ENCODE measurements around the gene HOXB3.

HOXB3 gene

DNA sequence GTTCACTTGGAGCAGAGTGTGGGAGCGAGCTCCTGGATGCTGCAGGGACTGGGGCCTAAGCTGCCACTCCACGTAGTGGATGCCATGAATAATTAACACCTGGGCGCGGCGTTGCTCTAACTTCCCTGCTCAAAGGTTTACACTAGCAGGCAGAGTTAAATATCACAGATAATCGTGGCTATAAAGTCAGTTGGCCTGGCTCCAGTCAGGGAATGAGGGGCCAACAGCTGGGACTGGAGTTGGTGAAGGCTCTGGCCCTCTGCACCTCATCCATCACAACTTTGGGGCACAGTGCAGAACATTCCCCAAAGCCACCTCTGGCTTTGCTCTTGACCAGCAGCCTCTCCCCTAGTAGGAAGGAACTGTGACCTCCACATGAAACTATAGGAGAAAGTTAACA, 22.8 kb downstream of the HOXB3 start:
- no peak for DNase-seq

DNA sequence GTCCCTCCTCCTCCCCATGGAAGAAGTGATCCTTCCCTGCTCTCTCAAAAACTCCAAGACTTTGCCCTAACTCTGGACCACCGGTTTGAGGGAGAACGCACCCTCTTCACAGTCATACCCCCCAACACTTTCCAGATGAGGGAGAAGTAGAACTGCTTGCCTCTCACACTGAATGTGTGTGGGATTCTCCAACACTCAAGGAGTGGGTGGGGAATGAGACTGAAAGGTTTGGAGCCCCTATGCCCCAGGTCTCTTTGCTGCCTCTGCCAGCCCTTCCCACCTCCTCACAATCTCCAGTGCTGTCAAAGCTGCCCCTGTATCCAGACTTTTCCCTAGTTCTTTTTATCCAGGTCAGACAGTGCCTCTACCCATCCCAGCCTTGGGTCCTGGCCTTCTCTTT, 23.3 kb downstream of the HOXB3 start:
- no peak for DNase-seq

- no peak for DNase-seq
Observed at GRCh38 chr17:48565925-48566710, 23.9 kb downstream of the HOXB3 start.

DNA sequence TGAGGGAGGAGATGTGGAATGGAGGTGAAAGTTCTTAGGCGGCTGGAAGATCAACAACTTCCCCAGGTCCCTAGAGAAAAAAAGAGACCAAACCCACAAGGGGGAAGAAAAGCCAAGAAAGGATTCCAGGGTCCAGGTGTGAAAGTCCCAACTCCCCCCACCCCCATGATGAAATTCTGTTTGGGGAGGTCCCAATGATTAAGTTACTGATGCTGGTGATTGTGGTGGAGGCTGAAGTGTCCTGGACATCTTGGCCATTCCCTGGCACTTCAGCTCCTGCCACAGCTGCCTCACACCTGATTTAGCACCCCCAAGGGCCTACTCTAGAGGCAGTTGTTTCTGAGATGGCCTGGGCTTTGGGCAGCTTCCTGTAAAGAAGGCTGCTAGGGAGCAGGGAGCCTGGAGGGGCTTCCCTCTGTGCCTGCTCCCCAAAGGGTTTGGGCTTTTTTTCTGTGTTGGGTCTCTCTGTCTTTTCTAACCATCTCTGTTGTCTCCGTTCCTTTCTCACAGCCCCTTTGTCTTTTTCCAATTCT, 25.0 kb downstream of the HOXB3 start:
- no peak for DNase-seq

DNA sequence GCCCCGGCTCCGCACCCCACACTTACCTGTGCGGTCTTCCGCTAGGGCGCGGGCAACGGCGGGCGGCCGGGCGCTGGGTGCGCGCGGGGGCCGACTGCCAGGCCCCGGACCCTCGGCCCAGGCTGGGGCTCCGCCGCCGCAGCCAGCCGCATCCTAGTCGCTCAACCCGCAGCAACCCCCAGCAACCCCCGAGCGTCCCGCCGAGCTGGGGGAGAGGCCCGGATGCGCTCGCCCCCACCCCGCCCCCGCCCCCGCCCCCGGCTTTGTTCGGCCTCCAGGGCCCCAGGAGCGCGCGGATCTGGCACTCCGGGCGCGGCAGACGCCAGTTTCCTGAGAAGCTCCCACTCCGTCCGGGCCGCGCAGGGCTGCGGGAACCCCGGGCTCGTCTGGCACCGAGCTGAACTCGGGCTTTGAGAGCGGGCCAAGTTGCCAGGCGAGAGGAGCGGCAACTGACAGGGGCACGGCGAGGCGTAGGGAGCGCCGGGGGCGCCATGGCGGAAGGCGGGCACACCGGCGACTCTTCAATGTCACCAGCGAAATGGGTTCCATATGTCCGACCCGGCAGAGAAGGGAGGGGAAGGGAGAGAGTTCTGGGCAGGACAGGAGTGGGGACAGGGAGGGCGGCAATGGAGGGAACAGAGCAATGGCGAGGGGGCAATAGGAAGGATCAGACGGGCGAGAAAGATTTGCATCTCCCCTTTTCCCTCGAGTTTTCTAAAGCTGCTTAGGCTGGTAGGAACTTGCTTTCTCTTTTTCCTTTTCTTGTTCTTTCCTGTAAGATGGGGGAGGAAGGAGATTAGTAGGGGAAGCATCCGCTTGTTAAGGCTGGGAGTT, 25.6 kb downstream of the HOXB3 start:
- no peak for DNase-seq

- no peak for DNase-seq
Observed at GRCh38 chr17:48563867-48564187, 26.2 kb downstream of the HOXB3 start.

DNA sequence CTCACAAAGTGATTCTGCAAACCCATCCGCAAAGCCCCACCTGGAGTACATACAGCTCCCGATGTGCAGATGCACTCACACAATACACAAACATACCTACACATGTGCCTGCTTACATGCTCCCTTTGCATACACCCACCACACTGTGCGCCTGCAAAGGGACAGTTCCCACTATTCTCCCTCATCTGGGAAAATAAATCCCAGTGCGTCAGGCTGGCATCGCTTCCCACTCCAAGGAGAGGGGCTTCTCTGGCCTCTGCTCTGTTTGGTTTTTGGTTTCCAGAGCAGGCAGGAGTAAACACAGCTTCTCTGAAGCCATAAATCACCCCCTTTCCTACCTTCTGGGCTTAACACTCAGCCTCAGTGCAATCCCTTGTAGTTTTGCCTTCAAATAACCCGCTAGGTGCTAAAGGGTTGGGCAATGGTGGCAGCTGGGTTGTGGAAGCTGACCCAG, 26.6 kb downstream of the HOXB3 start:
- no peak for DNase-seq

GRCh38 chr17:48562934-48563333, 27.1 kb downstream of the HOXB3 start:
- no peak for DNase-seq

- DNase-seq: no peak
Observed at GRCh38 chr17:48561884-48562810, 27.9 kb downstream of the HOXB3 start.

DNA sequence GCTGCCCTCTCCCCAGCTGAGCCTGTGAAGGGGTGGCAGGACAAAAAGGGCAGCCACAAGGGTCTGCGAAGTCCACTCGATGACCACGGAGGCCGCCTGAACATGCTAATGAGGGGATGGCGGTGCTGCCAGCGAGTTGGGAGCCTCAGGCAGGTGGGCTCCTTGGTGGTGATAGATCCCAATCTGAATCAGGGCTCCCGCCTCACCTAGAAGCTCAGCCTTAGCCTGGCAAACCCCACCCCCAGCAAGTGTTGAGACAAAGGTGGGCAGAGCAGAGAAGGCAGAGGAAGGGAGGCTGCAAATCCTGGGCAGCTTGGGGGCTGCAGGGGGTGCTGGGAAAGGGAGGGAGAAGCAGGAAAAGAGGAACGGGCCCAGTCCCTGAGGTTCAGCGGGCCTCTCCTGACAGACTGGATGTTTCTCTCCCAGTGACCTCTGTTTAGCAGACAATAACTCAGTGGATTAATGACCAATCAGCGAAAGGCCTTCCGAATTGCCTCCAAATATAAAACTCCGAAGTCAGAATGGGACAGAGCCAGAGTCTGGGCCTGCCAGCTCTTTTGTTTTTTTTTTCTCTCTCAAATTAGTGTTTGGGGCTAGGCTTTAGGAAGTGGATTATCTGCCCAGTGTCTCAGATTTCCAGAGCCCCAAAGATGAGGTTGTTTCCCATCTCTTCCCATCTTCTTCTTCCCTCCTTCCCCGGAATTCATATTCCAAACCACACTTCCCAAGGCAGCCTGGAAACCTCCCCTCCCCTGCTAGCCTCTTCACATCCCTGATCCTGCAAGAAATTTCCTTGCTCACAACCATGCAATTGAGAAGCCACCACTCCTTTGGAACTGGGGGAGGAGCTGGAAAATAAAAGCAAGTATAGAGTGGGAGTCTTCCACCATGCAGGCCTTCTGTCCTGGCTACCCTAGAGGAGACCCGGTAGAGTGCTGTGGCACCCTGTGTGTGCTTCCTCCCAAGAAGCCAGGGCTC, 29.9 kb downstream of the HOXB3 start:
- DNase-seq: no peak

GRCh38 chr17:48559122-48559839, 30.8 kb downstream of the HOXB3 start:
- no peak for DNase-seq

GRCh38 chr17:48558831-48559121, 31.3 kb downstream of the HOXB3 start:
- DNase-seq: peak; percentile 19

DNA sequence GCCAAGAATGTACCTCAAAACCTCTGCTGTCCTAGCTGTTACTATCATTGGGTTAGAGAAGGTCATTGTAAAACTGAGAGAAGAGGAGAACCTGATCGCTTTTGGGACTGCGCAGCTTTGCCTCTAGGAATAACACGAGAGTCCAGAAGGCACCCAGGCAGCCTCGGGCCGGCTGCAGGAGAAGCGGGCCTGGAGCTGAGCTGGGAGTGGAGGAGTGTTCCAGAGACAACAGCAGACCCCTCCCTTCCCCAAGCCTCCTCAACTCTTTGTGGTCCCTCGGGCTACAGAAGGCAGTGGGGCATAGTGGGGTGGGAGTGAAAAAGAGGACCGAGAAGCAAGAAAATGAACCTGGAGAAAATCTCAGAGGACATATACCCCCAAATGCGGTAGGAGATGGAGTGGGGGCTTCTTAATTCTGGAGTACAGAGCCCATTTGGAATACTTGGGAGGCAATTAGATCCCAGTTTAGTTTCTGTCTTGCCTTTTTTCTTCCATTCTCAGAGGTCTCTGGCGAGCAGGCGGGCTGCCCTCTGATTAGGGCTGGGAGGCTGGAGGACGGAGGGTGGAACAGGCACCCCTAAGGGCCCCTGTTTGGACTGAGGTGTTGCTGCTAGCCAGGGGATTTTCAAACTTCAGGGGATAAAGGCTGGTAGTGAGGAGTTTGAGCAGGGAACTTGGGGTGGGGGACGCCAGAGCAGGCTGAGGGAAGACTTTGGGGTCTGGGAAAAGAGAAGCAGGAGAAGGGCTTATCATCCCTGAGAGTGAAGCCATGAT, 31.8 kb downstream of the HOXB3 start:
- DNase-seq: no peak

GRCh38 chr17:48556576-48557401, 33.3 kb downstream of the HOXB3 start:
- DNase-seq: peak; percentile 10

DNA sequence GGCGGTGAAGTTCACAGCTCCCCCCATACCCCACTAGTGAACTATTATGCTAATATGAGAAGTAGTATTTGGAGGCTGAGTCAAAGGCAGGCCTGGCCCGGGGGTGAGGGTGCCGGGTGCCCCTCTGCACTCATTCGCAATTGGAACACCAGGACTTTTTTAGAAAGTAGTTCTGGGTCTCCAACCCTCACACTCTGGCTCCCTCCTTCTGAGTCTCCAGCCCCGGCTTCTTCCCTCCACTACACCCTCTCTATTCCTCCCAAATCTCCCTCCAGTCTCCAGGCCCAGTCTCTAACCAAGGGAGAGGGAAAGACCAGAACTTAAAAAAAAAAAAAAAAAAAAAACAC, 33.8 kb downstream of the HOXB3 start:
- peak; percentile 3 for DNase-seq

DNA sequence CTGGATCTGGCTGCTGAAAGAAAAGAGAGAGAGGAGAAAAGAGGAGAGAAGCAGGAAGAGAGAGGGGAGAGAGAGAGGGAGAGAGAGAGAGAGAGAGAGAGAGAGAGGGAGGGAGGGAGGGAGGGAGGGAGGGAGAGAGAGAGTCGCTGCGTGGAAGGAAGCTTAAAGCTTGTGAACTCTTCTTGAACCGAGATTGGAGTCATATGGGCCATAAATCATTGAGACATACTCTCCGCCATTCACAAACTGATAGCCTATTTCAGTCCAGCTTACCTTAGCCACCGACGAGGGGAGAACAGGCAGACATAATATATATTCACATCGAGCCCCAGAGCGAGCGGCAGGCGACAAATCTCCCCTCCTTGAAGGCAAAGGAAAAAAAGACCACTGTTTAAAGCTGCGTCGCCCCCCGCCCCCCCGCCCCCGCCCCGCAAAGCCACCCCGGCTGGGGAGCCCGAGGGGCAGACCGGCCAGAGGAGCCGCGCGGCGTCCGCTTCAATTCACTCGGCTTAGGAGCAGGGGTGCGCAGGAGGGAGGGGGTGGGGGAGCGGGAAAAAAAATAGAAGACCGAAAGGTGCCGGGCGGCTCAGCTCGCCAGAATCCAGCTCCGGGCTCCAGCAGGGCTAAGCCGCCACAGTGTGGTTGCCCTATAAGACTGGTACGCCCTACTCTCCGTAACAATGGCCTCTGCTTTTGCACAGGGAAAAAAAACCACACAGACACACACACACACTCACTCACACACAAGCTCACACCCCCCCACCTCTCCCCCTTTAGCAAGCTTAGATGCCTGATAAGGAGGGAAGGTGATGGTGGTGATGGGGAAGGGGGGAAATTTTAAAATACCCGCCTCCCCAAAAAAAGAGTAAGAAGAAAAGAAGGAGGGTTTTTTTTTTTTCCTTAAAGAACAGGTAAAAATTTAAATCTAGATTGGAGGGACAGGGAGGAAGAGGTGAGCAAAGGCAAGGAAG, 34.5 kb downstream of the HOXB3 start:
- DNase-seq: peak; percentile 46

GRCh38 chr17:48554412-48555257, 35.4 kb downstream of the HOXB3 start:
- DNase-seq: peak; percentile 54
